ENCODE results near the gene EGFR.

Gene EGFR

GRCh38 chr7:55043691-55044370, 25.0 kb downstream of the EGFR start:
- no peak for DNase-seq

DNA sequence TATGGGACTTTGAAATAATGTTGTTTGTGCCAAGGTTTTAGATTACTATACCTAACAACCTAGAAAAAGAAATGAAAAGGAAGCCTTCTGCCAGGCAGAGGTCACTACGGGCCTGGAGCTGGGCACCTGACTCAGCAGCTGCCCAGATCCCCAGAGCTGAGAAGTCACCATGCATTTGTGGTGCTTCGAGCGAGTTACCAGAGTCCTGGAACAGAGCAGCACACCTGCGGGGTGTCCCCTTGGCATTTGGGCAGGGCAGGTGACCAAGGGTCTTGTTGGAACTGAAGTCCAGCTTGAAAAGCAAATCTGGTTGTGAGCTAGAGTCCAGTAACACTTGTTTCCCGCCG, 25.5 kb downstream of the EGFR start:
- DNase-seq = no peak

- no peak for DNase-seq
Measured at GRCh38 chr7:55044791-55045190, 26.0 kb downstream of the EGFR start.

DNA sequence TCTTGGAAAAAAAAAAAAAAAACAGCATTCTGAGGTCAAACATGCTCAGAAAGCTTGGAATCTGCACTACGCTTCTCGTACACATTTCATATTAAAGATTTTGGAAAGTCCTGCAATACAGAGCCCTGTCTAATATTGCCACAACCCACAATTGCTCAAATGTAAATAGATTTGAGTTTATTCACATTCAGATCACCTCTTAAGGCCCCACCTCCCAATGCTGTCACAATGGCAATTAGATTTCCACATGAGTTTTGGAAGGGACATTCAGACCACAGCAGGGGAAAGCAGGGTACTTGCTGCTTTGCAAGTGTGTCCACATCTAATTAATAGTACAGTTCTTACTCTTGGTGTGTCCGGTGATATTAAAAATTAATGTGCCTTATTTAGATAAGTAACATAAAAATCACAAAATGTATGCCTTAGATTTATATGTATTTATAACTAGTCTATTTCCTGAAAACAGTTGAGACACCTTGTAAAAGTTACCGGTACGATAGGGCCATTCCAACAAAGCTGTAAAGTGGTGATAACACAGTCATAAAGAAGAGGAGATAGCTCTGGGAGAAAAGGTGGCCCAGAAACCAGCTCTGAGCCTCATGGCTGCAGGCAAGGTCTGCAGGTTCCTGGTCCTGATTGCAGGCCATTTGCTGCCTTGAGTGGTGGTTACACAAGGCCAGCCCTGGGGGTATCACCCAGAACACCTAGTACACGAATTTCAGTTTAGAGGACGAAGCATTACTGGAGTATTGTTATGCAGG, 27.9 kb downstream of the EGFR start:
- no peak for DNase-seq

DNA sequence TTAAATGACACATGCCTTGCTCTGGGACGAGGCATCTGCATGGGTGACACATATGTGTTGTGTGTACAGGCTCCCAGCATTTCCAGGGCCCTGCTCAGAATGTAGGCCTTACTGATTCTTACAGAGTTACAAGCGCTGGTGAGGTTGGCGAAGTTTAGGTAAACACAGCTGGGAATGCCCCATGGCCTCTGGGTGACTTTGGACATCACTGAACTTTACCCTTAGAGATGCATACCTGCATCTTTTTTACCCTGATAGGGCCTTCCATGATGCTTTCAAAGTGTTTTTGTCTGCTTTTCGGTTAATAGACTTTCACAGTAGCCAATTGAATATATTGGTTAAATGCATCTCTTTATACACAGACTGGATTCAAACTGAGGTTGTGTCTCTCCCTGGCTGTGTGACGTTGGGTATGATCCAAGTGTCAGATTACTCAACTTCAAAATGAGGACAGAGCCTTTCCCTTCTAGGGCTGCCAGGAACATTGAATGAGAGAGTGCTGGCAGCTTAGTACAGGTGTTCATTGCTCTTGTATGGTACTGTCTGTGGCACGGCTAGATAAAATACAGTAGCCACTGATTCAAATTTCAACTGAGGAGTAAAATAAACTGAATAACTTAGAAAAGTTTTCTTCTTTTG, 29.5 kb downstream of the EGFR start:
- DNase-seq = no peak

- no peak for DNase-seq
Measured at GRCh38 chr7:55050281-55050680, 31.5 kb downstream of the EGFR start.

DNA sequence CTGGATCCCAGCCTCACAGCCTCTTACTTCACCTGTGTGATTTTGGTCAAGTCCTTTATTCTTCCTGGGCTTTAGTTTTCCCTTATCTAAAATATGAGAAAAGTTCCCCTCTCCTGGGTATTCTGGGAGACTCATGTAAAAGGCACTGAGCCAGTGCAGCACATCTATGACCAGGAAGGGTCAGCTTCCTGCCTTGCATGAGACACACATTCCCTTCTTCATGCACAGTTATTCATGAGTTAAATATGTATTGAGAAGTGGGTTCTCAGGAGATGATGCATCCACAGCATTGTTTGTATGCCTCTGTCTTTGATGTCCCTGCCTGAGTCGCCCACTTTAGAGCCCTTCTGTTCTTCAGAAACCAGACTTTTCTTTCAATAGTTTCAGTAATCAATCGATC, 33.3 kb downstream of the EGFR start:
- no peak for DNase-seq

DNA sequence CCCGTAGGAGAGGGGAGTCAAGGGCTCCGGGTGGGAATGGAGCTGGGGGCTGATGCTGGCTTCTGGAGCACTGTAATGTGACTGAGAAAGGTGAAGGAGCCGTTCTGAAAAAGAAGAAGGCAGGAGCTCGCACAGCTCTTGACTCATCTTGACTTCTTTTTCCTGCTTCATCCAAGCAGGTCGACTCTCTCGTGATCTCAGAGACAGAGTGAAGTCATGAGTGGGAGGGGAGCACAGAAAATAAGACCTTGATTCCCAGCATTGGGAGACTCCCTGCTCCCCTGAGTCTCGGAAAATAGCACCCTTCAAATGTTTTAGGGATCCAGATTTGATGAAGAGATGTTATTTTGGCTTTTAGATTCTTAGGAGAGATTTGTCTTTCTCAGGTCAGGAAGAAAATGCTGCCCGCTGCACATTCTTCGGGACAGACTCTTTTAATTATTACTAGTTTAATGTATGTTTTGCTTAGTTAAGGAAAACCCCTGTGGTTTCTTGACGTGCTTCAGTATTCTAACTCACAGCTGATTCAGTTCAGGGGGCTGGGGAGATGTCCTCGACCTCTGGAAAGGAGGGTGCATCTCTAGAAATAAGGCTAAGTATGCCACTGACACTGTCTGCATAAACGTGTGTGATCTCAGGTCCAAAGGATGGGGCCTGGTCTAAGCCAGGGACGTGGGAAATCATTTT, 34.1 kb downstream of the EGFR start:
- no peak for DNase-seq

GRCh38 chr7:55053651-55054571, 35.1 kb downstream of the EGFR start:
- no peak for DNase-seq

DNA sequence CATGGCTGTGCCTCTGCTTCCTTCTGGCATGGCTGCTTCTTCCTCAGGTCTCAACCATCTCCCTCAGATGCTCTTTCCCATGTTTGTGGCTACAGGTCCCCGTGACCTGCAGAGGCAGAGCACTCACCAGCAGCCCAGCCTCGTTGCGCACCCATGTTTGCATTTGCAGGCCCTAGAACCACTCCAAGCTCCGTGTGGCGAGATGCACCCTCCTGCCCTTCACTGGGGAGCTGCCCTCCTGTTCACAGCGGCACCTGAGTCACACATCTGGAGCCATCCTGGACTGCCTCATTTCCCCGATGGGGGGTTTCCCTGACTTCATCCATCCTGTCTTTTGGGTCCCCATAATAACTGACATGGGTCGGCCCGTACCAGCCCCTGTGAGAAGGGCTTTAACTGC, 35.9 kb downstream of the EGFR start:
- DNase-seq = no peak

DNA sequence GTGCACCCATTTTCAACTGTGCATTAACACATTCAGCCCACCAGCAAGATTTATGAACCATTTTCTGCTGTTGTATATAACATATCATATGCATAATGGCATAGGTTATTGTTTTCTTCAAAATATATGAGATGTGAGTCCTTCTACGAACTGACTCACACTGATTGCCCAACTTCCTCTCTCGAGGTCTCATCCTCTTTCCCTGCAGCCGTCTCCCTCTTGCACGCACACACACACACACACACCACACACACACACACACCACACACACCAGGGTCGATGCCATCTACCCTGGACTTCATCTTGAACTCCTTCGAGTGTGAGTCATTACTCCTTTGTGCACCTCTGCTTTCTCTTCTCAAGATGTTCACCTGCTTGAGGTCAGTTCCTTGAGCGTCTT, 36.7 kb downstream of the EGFR start:
- DNase-seq = no peak

- DNase-seq = no peak
Measured at GRCh38 chr7:55056068-55056467, 37.3 kb downstream of the EGFR start.

DNA sequence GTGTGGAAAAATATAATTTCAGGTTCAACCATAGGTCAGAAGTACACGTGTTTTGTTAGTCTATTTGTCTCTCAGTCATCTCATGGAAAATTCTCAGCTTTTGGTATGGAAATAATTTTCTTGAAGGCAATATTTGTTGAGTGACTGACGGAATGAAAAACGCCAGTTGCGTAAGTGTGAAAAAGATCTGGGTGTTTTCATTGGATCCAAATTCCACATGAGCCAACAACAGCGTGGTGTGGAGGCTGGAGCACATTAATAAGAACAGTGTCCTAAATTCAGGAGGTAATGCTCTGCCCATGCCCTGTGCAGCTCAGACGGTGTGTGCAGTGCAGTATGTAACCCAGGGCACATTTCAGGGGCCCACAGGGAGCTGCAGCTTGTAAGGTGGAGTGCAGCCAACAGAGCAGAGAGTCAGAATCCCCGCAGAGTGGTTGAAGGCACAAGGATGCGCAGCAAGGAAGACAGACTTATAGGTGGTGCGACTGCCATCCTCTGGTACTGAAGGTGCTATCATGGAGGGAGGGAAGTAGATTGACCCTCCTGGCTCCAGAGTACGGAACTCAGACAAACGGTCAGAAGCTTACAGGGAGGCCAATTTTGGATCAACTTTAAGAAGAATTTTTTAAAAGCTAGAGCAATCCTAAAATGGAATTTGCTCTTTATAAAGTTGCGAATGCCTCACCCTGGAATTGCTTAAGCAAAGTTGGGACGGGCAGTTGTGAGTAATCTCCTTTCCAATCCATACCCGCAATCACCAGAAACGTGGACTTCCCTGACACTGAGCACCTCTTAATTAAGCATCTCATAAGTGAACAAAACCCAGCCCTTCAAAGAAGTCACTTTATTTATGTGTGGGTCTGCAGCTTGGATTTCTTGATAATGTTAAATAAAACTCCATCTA, 38.0 kb downstream of the EGFR start:
- no peak for DNase-seq

GRCh38 chr7:55058314-55058713, 39.5 kb downstream of the EGFR start:
- no peak for DNase-seq

DNA sequence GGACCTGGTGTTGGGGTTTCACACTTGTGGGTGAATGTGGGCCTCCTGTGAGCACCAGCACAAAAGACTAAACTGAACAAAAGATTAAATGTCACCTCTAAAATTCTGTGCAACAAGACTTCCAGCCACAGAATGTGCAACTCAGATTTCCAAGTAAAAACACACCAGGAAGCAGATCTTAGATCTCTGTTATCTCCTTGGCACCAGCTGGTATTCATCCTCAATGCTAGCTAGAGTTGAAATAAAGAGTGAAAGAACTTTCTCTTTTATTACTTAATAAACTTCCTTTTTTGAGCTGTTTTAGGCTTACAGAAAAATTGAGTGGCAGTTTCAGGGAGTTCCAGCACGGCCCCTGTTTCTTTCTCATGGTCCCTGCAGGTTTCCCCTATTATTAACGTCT, 40.2 kb downstream of the EGFR start:
- DNase-seq = no peak

- DNase-seq = no peak
Measured at GRCh38 chr7:55060085-55060484, 41.3 kb downstream of the EGFR start.

- DNase-seq = no peak
Measured at GRCh38 chr7:55060636-55061022, 41.8 kb downstream of the EGFR start.

DNA sequence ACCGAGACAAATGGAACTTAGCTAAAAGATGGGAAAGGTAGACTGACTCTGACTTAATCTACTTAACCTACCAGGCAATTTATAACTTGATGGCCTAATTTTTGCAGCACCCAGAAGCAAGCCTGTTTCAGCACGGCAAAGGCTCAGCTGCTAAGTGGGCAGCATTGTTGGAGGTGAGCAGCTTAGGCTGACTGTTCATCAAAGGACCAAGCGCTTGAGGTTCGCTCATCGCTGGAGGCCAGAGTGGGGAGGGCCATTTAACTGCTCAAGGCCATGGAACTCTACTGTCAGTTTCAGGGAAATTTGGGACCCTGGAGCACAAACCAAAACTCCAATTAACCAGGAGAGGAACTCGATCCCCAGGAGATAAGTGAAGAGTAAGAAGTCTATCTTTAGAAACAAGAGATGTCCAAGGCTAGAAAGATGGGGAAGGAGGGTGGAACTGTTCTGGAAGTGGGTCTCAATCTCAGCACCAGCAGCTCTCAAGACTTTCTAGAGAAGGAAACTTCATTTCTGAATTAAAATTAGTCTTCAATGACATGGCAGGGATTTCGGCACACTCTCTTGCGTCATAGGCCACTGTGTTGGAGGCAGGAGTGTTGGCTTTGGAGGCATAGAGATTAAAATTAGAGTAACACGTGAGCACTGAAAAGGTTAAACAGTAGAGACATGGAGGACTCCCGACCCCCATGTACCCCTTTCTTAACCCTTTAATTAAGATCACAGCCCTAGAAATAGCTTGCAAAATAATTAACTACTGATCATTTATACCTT, 43.1 kb downstream of the EGFR start:
- no peak for DNase-seq

GRCh38 chr7:55063061-55063460, 44.2 kb downstream of the EGFR start:
- no peak for DNase-seq

GRCh38 chr7:55063633-55064032, 44.8 kb downstream of the EGFR start:
- DNase-seq = no peak

DNA sequence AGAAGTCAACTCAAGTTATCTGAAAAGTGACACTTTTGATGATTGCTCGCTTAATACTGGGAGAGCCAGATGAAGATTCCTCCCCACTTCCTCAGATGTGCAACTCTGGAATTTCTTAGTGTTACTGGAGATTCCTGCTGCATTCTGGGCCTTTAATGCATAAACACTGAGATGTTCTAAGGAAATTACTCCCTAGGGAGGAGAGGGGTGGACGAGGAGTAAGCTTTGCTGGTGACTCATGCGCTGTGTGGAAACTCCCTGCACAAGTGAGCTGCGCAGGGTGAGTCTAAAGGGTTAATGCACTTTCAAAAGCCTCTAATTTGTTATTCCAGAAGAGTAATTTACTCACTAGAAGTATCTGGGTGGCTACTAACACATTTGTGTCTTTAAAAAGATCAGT, 46.3 kb downstream of the EGFR start:
- no peak for DNase-seq
